ENCODE measurements around the gene KCNIP1.

Gene KCNIP1

GRCh38 chr5:170597109-170597751, 93.4 kb downstream of the KCNIP1 start:
- H3K9ac ChIP-seq (ENCODE audit: low read length): no peak overlapping the region
- peaks cover 3% of the 10 kb centered on the region; the same call in 1 of the 2 replicates for H3K27me3 ChIP-seq (ENCODE audit: control insufficient read depth, insufficient read depth, low read length)
- no peaks in the 10 kb centered on the region for H3K36me3 ChIP-seq (ENCODE audit: control insufficient read depth, insufficient read depth, low read length)
- H3K9me3 ChIP-seq (ENCODE audit: control insufficient read depth, insufficient read depth, low read depth, low read length): no peaks in the 10 kb centered on the region
- peaks cover 6% of the 10 kb centered on the region; the same call in 1 of the 2 replicates for H3K4me1 ChIP-seq (ENCODE audit: control insufficient read depth, insufficient read depth, low read length)
- no peak overlapping the region for H3K4me3 ChIP-seq (ENCODE audit: low read depth, low read length)
- no peak overlapping the region for H3K27ac ChIP-seq (ENCODE audit: low read depth, low read length)

- no peaks in the 10 kb centered on the region for H3K36me3 ChIP-seq (ENCODE audit: control insufficient read depth, insufficient read depth, low read length)
- H3K9ac ChIP-seq (ENCODE audit: low read length): no peak overlapping the region
- H3K4me1 ChIP-seq (ENCODE audit: control insufficient read depth, insufficient read depth, low read length): peaks cover 6% of the 10 kb centered on the region; the same call in 1 of the 2 replicates
- no peaks in the 10 kb centered on the region for H3K9me3 ChIP-seq (ENCODE audit: control insufficient read depth, insufficient read depth, low read depth, low read length)
- H3K27me3 ChIP-seq (ENCODE audit: control insufficient read depth, insufficient read depth, low read length): peaks cover 3% of the 10 kb centered on the region; the same call in 1 of the 2 replicates
- H3K4me3 ChIP-seq (ENCODE audit: low read depth, low read length): no peak overlapping the region
- H3K27ac ChIP-seq (ENCODE audit: low read depth, low read length): no peak overlapping the region
Measured at GRCh38 chr5:170597872-170598271, 94.1 kb downstream of the KCNIP1 start.

GRCh38 chr5:170599756-170600155, 95.9 kb downstream of the KCNIP1 start:
- Histone ChIP-seq H3K9ac (ENCODE audit: low read length) (no peak overlapping the region), H3K27ac (ENCODE audit: low read depth, low read length) (no peak overlapping the region), H3K4me3 (ENCODE audit: low read depth, low read length) (no peak overlapping the region), H3K9me3 (ENCODE audit: control insufficient read depth, insufficient read depth, low read depth, low read length) (no peaks in the 10 kb centered on the region), H3K4me1 (ENCODE audit: control insufficient read depth, insufficient read depth, low read length) (peaks cover 11% of the 10 kb centered on the region; the same call in 1 of the 2 replicates), H3K27me3 (ENCODE audit: control insufficient read depth, insufficient read depth, low read length) (peaks cover 3% of the 10 kb centered on the region; the same call in 1 of the 2 replicates), H3K36me3 (ENCODE audit: control insufficient read depth, insufficient read depth, low read length) (no peaks in the 10 kb centered on the region)

- Histone ChIP-seq H3K4me1 (ENCODE audit: control insufficient read depth, insufficient read depth, low read length) (peaks cover 11% of the 10 kb centered on the region; the same call in 1 of the 2 replicates), H3K9me3 (ENCODE audit: control insufficient read depth, insufficient read depth, low read depth, low read length) (no peaks in the 10 kb centered on the region), H3K9ac (ENCODE audit: low read length) (no peak overlapping the region)
Measured at GRCh38 chr5:170601619-170602018, 97.8 kb downstream of the KCNIP1 start.

GRCh38 chr5:170603109-170603508, 99.3 kb downstream of the KCNIP1 start:
- H3K27me3 ChIP-seq (ENCODE audit: control insufficient read depth, insufficient read depth, low read length): peaks cover 7% of the 10 kb centered on the region; the same call in 1 of the 2 replicates
- no peak overlapping the region for H3K27ac ChIP-seq (ENCODE audit: low read depth, low read length)
- no peaks in the 10 kb centered on the region for H3K9me3 ChIP-seq (ENCODE audit: control insufficient read depth, insufficient read depth, low read depth, low read length)
- H3K4me3 ChIP-seq (ENCODE audit: low read depth, low read length): no peak overlapping the region
- H3K9ac ChIP-seq (ENCODE audit: low read length): no peak overlapping the region
- no peaks in the 10 kb centered on the region for H3K36me3 ChIP-seq (ENCODE audit: control insufficient read depth, insufficient read depth, low read length)
- peaks cover 9% of the 10 kb centered on the region; the same call in 1 of the 2 replicates for H3K4me1 ChIP-seq (ENCODE audit: control insufficient read depth, insufficient read depth, low read length)

More at GRCh38 chr5:170601619-170602018, 97.8 kb downstream of the KCNIP1 start:
- H3K4me3 ChIP-seq (ENCODE audit: low read depth, low read length): no peak overlapping the region
- H3K27ac ChIP-seq (ENCODE audit: low read depth, low read length): no peak overlapping the region
- peaks cover 3% of the 10 kb centered on the region; the same call in 1 of the 2 replicates for H3K27me3 ChIP-seq (ENCODE audit: control insufficient read depth, insufficient read depth, low read length)
- H3K36me3 ChIP-seq (ENCODE audit: control insufficient read depth, insufficient read depth, low read length): no peaks in the 10 kb centered on the region

GRCh38 chr5:170603578-170604565, 100.1 kb downstream of the KCNIP1 start:
- H3K4me1 ChIP-seq (ENCODE audit: control insufficient read depth, insufficient read depth, low read length): peaks cover 5% of the 10 kb centered on the region; the same call in 1 of the 2 replicates
- H3K9ac ChIP-seq (ENCODE audit: low read length): no peak overlapping the region
- H3K36me3 ChIP-seq (ENCODE audit: control insufficient read depth, insufficient read depth, low read length): no peaks in the 10 kb centered on the region
- no peak overlapping the region for H3K27ac ChIP-seq (ENCODE audit: low read depth, low read length)
- H3K27me3 ChIP-seq (ENCODE audit: control insufficient read depth, insufficient read depth, low read length): peaks cover 9% of the 10 kb centered on the region; the same call in 1 of the 2 replicates
- no peak overlapping the region for H3K4me3 ChIP-seq (ENCODE audit: low read depth, low read length)
- H3K9me3 ChIP-seq (ENCODE audit: control insufficient read depth, insufficient read depth, low read depth, low read length): no peaks in the 10 kb centered on the region

- no peak overlapping the region for H3K27ac ChIP-seq (ENCODE audit: low read depth, low read length)
Measured at GRCh38 chr5:170606941-170607340, 103.1 kb downstream of the KCNIP1 start.

GRCh38 chr5:170611449-170612090, 107.8 kb downstream of the KCNIP1 start:
- H3K36me3 ChIP-seq (ENCODE audit: control insufficient read depth, insufficient read depth, low read length): no peaks in the 10 kb centered on the region
- peaks cover 29% of the 10 kb centered on the region; the same call in 1 of the 2 replicates for H3K27me3 ChIP-seq (ENCODE audit: control insufficient read depth, insufficient read depth, low read length)
- no peak overlapping the region for H3K4me3 ChIP-seq (ENCODE audit: low read depth, low read length)
- H3K9me3 ChIP-seq (ENCODE audit: control insufficient read depth, insufficient read depth, low read depth, low read length): no peaks in the 10 kb centered on the region
- peaks cover 30% of the 10 kb centered on the region for H3K4me1 ChIP-seq (ENCODE audit: control insufficient read depth, insufficient read depth, low read length)
- no peak overlapping the region for H3K9ac ChIP-seq (ENCODE audit: low read length)
- H3K27ac ChIP-seq (ENCODE audit: low read depth, low read length): no peak overlapping the region

More at GRCh38 chr5:170606941-170607340, 103.1 kb downstream of the KCNIP1 start:
- no peaks in the 10 kb centered on the region for H3K9me3 ChIP-seq (ENCODE audit: control insufficient read depth, insufficient read depth, low read depth, low read length)
- no peak overlapping the region for H3K9ac ChIP-seq (ENCODE audit: low read length)
- no peak overlapping the region for H3K4me3 ChIP-seq (ENCODE audit: low read depth, low read length)
- peaks cover 27% of the 10 kb centered on the region; the same call in 1 of the 2 replicates for H3K27me3 ChIP-seq (ENCODE audit: control insufficient read depth, insufficient read depth, low read length)
- H3K36me3 ChIP-seq (ENCODE audit: control insufficient read depth, insufficient read depth, low read length): no peaks in the 10 kb centered on the region
- H3K4me1 ChIP-seq (ENCODE audit: control insufficient read depth, insufficient read depth, low read length): peaks cover 13% of the 10 kb centered on the region

GRCh38 chr5:170612256-170612678, 108.4 kb downstream of the KCNIP1 start:
- Histone ChIP-seq H3K4me3 (ENCODE audit: low read depth, low read length) (no peak overlapping the region), H3K36me3 (ENCODE audit: control insufficient read depth, insufficient read depth, low read length) (no peaks in the 10 kb centered on the region), H3K9ac (ENCODE audit: low read length) (no peak overlapping the region), H3K27ac (ENCODE audit: low read depth, low read length) (no peak overlapping the region), H3K4me1 (ENCODE audit: control insufficient read depth, insufficient read depth, low read length) (peaks cover 34% of the 10 kb centered on the region), H3K9me3 (ENCODE audit: control insufficient read depth, insufficient read depth, low read depth, low read length) (no peaks in the 10 kb centered on the region), H3K27me3 (ENCODE audit: control insufficient read depth, insufficient read depth, low read length) (peaks cover 24% of the 10 kb centered on the region; the same call in 1 of the 2 replicates)

- Histone ChIP-seq H3K36me3 (ENCODE audit: control insufficient read depth, insufficient read depth, low read length) (no peaks in the 10 kb centered on the region), H3K9me3 (ENCODE audit: control insufficient read depth, insufficient read depth, low read depth, low read length) (no peaks in the 10 kb centered on the region), H3K4me1 (ENCODE audit: control insufficient read depth, insufficient read depth, low read length) (peaks cover 44% of the 10 kb centered on the region), H3K9ac (ENCODE audit: low read length) (no peak overlapping the region), H3K27ac (ENCODE audit: low read depth, low read length) (no peak overlapping the region), H3K4me3 (ENCODE audit: low read depth, low read length) (no peak overlapping the region), H3K27me3 (ENCODE audit: control insufficient read depth, insufficient read depth, low read length) (peaks cover 21% of the 10 kb centered on the region; the same call in 1 of the 2 replicates)
Measured at GRCh38 chr5:170614065-170614490, 110.3 kb downstream of the KCNIP1 start.
